Neural cell (in vitro differentiated cells): ENCODE results near the gene ST6GALNAC3.

ENCODE experiments used
- POLR2AphosphoS5 ChIP-seq: IDR thresholded peaks from 2 replicates; pipeline ENCODE4 v1.6.1; 2012
- TAF1 ChIP-seq: IDR thresholded peaks from 2 replicates; pipeline ENCODE4 v1.6.1; 2012; ENCODE audit warnings: low read depth
- TF ChIP-seq, protein P1 (sequence below): fragments of 450-650 bp; IDR thresholded peaks from 2 replicates; pipeline ENCODE4 v1.5.1; 2014; ENCODE audit warnings: antibody characterized with exemption, mild to moderate bottlenecking, moderate library complexity; ENCODE audit not compliant: poor library complexity, severe bottlenecking

DNA sequence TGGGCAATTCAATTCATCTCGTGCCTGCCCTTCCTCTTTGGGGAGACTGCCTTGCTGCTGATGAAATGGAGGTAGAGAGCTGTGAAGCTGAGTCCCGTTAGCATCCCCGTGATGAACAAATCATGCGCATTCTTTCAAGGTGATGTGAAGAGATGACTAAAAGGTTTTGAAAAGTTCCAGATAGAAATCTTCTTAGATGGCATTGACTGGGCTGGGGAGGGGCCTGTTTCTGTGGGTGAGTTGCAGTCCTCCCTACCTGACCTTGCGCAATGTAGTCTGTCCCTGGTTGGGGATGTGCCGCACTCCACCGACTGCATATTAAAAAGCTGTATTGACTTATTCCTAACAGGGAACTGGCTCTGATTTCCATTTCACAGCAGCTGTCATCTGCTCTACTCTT is 49.6 kb downstream of the ST6GALNAC3 start:
- TF ChIP-seq, protein P1, sequence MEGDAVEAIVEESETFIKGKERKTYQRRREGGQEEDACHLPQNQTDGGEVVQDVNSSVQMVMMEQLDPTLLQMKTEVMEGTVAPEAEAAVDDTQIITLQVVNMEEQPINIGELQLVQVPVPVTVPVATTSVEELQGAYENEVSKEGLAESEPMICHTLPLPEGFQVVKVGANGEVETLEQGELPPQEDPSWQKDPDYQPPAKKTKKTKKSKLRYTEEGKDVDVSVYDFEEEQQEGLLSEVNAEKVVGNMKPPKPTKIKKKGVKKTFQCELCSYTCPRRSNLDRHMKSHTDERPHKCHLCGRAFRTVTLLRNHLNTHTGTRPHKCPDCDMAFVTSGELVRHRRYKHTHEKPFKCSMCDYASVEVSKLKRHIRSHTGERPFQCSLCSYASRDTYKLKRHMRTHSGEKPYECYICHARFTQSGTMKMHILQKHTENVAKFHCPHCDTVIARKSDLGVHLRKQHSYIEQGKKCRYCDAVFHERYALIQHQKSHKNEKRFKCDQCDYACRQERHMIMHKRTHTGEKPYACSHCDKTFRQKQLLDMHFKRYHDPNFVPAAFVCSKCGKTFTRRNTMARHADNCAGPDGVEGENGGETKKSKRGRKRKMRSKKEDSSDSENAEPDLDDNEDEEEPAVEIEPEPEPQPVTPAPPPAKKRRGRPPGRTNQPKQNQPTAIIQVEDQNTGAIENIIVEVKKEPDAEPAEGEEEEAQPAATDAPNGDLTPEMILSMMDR: no peak
- TF ChIP-seq TAF1 (no peak), POLR2AphosphoS5 (no peak)
